ENCODE data around the gene AFMID. TPM values are rescaled to one million over a fixed set of nuclear protein-coding genes. Genes with fewer than 3 reads are reported as not detected.

The AFMID gene
- total and polyA plus RNA-seq, 9 of the 15 experiments (the other 6 are each of a cell fraction or from before 2014, with no cell fraction given) = 62.1 to 188 (median 74.4) TPM

GRCh38 chr17:78211032-78211431 lies 23.9 kb downstream of the AFMID start (continued):
- TF ChIP-seq ARID4B (CRISPR knock-in tag; IDR thresholded peaks at IDR 0.05) (no peak), NR1H2 (CRISPR knock-in tag; IDR thresholded peaks at IDR 0.05) (no peak), ZNF316 (IDR thresholded peaks at IDR 0.05) (no peak), ZNF512 (tag; IDR thresholded peaks at IDR 0.05) (no peak), POU5F1 (IDR thresholded peaks at IDR 0.05; ENCODE audit: borderline replicate concordance, low read depth, low read length, partially characterized antibody) (no peak), MAZ (CRISPR knock-in tag; conservative IDR thresholded peaks at IDR 0.05 in 1 of 2, IDR thresholded peaks at IDR 0.05 in 1 of 2) (no peak), NCOA6 (IDR thresholded peaks at IDR 0.05) (no peak), LARP7 (IDR thresholded peaks at IDR 0.05) (no peak)
